Prostate gland (tissue), 2 donors: ENCODE measurements around the gene SUMF1.

Source experiments
- POLR2A ChIP-seq: fragments of 450-650 bp; IDR thresholded peaks from one replicate; pipeline ENCODE4 v1.6.1; 2016; ENCODE audit warnings: antibody characterized with exemption, mild to moderate bottlenecking
- POLR2AphosphoS5 ChIP-seq: sonication (generic); formaldehyde crosslinking; IDR thresholded peaks from one replicate; pipeline ENCODE4 v1.6.1; 2017; ENCODE audit warnings: antibody characterized with exemption
- TF ChIP-seq, protein P1 (sequence below), 4 experiments: fragments of 200-600 bp in 2 of 4; fragments of 450-650 bp in 2 of 4; sonication (generic) in 2 of 4; IDR thresholded peaks; 1 replicate in 3 of 4; 2 replicates in 1 of 4; pipeline ENCODE4 v1.5.1; 2016 to 2019; ENCODE audit warnings: antibody characterized with exemption in 4 of 4, mild to moderate bottlenecking in 2 of 4, moderate library complexity in 2 of 4

DNA sequence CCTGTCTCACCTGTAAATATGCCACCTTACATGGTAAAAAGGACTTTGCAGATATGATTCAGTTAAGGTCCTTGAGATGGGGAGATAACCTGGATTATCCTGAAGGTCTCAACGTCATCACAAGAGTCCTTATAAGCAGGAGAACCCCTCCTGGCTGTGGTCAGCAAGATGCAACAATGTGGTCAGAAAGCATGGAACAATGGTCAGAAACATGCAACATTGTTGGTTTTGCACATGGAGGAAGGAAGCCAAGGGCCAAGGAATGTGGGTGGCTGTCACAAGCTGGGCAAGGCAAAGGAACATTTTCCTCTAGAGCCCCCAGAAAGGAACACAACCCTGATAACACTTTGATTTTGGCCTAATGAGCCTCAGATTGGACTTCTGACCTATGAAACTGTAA is 9.4 kb upstream of the SUMF1 start:
- TF ChIP-seq, protein P1, sequence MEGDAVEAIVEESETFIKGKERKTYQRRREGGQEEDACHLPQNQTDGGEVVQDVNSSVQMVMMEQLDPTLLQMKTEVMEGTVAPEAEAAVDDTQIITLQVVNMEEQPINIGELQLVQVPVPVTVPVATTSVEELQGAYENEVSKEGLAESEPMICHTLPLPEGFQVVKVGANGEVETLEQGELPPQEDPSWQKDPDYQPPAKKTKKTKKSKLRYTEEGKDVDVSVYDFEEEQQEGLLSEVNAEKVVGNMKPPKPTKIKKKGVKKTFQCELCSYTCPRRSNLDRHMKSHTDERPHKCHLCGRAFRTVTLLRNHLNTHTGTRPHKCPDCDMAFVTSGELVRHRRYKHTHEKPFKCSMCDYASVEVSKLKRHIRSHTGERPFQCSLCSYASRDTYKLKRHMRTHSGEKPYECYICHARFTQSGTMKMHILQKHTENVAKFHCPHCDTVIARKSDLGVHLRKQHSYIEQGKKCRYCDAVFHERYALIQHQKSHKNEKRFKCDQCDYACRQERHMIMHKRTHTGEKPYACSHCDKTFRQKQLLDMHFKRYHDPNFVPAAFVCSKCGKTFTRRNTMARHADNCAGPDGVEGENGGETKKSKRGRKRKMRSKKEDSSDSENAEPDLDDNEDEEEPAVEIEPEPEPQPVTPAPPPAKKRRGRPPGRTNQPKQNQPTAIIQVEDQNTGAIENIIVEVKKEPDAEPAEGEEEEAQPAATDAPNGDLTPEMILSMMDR (IDR thresholded peaks at IDR 0.05): no peak
- TF ChIP-seq POLR2AphosphoS5 (no peak), POLR2A (no peak)
